COR-L47 (cell line): ENCODE data around the gene KRTAP2-2.
"Not testable (repeated sequence)": the region's sequence is repeated elsewhere in the genome, so short reads cannot be mapped to it uniquely, and the experiment has no call there.

Experiments used
- DNase-seq: peaks from one replicate; lab custom pipeline; 2025; lab: John Stamatoyannopoulos, UW

The KRTAP2-2 gene, protein sequence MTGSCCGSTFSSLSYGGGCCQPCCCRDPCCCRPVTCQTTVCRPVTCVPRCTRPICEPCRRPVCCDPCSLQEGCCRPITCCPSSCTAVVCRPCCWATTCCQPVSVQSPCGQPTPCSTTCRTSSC

GRCh38 chr17:41055130-41055529, at the start of gene KRTAP2-2:
Gene KRTAP2-2 (minus strand): TSS chr17:41055230. CDS start chr17:41055211, 19 bp downstream.
- not testable (repeated sequence) for DNase-seq

DNA sequence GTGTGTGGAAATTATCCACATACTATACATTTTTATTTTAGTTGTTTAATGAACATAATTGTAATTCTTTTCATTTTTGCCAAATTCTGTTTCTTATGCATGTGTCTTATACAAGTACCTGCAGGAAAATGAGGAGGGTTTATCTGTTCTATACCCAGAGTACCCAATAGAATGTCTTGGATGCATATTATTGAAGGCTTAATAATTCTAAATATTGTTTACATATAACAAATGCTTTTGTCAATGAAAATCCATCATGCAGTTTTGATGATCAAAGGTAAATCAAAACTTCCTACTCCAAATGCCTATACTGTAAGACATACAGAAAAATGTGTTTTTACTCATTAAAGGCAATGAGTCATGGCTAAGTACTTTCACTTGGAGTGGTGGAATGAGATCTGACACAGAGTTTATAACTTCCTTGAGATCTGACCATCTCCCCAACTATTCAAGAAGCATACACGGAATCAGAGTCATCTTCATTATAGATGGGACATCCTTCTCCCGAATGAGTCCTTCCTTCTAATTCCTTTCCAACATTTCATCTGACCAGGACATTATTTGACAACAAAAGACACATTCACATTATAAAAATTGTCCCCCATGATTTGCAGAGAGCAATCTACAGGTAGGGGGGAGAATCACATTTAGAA, 49.5 kb upstream of the KRTAP2-2 start:
- DNase-seq: not testable (repeated sequence)

- no peak for DNase-seq
Measured at GRCh38 chr17:41103896-41104295, 48.9 kb upstream of the KRTAP2-2 start.

DNA sequence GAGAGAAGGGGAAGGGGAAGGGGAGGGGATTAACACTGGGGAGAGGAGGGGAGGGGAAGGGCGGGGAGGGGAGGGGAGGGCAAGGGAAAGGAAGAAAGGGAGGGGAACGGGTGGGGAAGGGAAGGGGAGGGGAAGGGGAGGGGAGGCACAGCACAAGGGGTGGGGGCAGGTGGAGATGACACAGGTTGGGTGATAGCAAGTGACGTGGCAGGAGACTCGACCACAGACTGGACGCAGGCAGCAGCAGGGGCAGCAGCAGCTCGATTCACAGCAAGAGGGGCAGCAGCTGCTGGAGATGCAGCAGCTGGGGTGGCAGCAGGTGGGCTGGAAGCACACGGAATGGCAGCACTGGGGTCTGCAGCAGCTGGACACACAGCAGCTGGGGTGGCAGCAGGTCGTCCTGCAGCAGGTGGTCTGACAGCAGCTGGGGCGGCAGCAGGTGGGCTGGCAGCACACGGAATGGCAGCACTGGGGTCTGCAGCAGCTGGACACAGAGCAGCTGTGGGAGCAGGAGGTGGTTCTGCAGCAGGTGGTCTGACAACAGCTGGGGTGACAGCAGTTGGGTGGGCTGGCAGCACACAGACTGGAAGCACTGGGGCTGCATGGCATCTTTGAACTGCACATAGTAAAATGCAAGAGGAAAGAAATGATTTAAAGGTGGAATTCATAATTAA, 46.7 kb upstream of the KRTAP2-2 start, which contains the start of gene KRTAP4-16:
Gene KRTAP4-16 (minus strand): TSS at position 624 of the 674 bp plus-strand sequence. CDS start 0 bp downstream, at position 624.
- no peak for DNase-seq

DNA sequence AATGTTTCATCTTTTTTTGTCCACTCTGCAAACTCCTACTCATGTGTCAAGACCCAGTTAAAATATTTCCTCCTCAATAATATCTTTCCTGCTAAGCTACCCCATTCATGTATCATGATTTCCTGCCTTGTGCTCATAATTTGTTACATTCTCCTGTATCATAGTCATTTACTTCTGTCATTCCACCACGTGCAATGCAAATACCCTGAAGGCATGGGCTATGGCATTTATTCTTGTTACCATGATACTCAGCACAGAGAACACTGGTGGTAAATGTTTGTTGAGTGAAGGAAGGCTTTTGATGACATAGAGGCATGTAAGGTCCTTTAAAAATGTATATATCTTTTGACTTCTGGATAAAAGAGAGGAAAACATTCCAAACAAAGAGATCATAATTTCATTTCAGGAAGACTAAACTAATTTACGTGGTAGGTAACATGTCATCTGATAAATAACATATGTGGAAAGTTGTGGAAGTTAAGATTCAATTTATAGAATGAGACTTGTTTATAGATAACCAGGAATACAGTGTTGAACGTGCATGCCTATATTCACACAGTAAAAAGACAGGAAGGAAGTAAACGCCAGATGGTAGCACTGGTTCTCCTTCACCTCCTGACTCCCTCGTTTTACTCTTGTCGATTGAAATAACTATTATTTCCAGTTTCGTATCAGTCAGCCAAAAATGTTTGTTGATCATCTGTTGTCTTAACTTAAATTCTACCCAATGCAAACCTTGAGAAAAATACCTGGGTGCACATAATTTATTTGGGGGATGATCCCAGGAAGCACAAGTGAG, 44.9 kb upstream of the KRTAP2-2 start:
- not testable (repeated sequence) for DNase-seq

GRCh38 chr17:41098481-41098880, 43.5 kb upstream of the KRTAP2-2 start:
- DNase-seq: no peak

GRCh38 chr17:41098042-41098441, 43.0 kb upstream of the KRTAP2-2 start, which contains the start of gene KRTAP4-8:
Gene KRTAP4-8 (minus strand): TSS chr17:41098142. CDS start chr17:41098084, 58 bp downstream.
- DNase-seq: no peak

GRCh38 chr17:41096055-41096454, 41.0 kb upstream of the KRTAP2-2 start:
- no peak for DNase-seq

- not testable (repeated sequence) for DNase-seq
Measured at GRCh38 chr17:41088760-41089352, 33.8 kb upstream of the KRTAP2-2 start.

DNA sequence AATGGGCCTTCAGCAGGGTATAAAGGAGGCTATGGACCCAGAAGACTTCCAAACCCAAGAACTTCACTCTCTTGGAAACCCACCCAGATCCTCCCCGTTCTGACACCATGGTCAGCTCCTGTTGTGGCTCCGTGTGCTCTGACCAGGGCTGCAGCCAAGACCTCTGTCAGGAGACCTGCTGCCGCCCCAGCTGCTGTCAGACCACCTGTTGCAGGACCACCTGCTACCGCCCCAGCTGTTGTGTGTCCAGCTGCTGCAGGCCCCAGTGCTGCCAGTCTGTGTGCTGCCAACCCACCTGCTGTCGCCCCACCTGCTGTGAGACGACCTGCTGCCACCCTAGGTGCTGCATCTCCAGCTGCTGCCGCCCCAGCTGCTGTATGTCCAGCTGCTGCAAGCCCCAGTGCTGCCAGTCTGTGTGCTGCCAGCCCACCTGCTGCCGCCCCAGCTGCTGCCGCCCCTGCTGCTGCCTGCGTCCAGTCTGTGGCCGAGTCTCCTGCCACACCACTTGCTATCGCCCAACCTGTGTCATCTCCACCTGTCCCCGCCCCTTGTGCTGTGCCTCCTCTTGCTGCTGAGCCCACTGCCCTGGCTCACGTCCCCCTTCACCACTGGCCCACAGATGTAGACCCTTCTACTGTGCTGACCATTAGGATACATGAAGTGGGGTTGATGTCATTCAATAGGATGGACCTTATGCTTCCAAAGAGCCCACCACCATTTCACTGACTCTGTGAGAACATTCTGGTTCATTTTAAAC, 29.2 kb upstream of the KRTAP2-2 start, which contains the start of gene KRTAP4-7:
Gene KRTAP4-7 (plus strand): TSS at position 51 of the 757 bp plus-strand sequence. CDS start 57 bp downstream, at position 108.
- not testable (repeated sequence) for DNase-seq

DNA sequence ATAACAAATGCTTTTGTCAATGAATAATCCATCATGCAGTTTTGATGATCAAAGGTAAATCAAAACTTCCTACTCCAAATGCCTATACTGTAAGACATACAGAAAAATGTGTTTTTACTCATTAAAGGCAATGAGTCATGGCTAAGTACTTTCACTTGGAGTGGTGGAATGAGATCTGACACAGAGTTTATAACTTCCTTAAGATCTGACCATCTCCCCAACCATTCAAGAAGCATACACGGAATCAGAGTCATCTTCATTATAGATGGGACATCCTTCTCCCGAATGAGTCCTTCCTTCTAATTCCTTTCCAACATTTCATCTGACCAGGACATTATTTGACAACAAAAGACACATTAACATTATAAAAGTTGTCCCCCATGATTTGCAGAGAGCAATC, 28.4 kb upstream of the KRTAP2-2 start:
- DNase-seq: not testable (repeated sequence)

DNA sequence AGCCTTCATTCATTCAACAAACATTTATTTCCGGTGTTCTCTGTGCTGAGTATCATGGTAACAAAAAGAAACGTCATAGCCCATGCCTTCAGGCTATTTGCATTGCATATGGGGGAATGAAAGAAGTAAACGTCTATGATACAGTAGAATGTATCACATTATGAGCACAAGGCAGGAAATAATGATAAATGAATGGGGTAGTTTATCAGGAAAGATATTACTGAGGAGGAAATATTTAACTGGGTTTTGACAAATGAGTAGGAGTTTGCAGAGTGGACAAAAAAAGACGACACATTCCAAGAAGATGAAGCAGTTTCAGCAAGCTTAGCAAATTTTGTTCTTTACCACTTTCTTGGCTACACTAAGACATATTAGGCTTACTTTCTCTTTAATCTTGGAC, 27.6 kb upstream of the KRTAP2-2 start:
- DNase-seq: no peak

GRCh38 chr17:41076788-41077187, 21.8 kb upstream of the KRTAP2-2 start:
- DNase-seq: no peak

GRCh38 chr17:41073676-41074075, 18.6 kb upstream of the KRTAP2-2 start:
- no peak for DNase-seq

DNA sequence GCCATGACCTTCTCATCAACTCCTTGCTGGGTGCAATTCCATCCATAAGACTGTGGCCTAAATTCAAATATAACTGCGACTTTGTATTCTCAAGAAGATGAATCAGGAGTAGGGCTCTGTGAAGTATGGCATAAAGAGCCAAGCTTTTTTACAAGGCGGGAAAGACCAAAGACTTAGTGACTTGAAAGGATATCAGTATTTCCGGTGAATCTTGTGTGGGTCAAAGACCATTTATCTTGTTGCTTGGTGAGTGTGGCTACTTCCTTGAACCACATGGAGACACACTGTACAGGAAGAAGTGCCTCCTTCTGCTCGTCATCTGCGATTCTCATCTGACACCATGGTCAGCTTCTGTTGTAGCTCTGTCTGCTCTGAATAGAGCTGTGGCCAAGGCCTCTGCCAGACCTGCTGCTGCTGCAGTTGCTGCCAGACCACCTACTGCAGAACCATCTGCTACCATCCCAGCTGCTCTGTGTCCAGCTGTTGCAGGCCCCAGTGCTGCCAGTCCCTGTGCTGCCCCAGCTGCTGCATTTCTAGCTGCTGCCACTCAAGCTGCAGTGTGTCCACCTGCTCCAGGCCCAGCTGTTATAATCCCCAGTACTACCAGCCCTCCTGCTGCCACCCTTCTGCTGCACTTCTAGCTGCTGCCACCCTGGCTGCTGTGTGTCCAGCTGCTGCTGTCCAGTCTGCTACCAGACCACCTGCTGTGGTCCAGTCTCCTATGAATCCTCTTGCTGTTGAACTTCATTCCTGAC, 16.8 kb upstream of the KRTAP2-2 start:
- no peak for DNase-seq

GRCh38 chr17:41069031-41069430, 14.0 kb upstream of the KRTAP2-2 start:
- no peak for DNase-seq

DNA sequence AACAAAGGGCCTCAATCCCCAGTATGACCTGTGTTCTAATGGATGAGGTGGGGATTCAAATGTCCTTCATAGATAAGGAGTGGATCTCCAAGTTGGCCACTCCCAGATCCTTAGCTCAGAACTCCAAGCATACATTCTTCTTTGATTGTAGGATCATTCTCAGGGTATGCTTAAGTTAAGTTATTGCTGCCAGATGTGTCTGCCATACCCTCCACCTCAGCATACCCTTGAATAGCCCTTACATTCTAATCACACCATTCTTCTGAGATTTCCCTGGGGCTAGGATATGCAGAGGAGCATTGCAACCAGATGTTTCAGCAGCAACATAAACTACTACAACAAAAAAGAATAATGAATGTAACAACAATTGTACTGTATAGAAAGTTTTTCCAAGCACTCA, 12.3 kb upstream of the KRTAP2-2 start:
- no peak for DNase-seq

DNA sequence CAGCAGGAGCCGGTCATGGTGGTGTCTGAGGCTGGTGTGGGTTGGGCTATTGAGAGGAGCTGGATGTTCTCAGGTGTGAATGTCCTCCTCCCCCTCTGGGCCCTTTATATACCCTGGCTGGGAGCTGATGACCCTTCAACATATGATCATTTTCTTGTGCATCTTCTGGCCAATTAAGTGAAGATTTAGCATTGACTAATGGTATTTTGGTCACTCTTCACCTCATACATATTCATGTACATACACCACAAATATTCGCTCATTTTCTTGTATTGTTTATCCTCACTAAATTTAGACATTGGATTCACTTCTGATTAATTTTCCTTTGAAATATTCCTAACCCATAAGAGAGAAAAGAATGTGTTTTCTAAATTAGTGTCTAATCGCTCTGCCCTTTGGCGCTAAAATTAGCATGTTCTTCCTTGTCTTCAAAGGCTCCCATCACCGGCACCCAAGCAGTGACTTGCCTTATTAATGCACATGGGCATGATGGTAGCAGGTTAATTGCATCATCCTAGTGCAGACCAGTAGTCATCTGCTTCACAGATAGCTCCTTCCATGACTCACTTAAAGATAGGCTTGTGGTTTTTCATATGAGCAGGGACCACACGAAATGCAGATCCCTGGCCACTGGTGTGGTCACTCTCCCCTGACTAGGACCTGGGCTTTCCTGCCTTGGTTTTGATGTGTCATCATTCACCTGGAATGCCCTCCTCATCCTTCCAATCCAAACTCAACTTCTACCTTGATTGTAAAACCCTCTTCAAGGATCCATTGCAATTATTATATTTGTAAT, 11.0 kb upstream of the KRTAP2-2 start, which contains the start of gene KRTAP2-4:
Gene KRTAP2-4 (minus strand): TSS at position 51 of the 796 bp plus-strand sequence. CDS start 34 bp downstream, at position 17.
- no peak for DNase-seq

DNA sequence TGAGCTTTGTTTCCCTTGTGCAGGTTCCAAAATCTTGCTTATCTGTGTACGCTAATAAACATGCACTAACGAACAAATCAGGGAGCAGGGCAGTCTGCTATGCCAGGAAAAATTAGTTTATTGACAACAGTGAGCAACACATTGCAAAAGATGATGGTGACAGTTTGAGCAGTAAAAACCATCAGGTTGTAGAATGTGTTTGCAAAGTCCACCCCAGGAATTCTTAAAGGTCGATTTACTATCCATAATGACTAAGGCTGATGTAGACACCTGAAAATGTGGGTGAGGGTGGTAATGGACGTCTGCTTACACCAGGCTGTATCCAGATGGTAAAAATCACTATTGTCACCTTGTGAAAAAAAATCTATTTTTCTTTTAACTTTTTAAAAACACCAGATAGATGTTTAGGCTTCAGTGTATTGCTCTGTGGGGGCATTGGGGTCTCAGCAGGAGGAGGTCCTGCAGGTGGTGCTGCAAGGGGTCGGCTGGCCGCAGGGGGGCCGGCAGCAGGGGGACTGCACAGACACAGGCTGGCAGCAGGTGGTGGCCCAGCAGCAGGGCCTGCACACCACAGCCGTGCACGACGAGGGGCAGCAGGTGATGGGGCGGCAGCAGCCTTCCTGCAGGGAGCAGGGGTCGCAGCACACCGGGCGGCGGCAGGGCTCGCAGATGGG, 10.1 kb upstream of the KRTAP2-2 start:
- DNase-seq: not testable (repeated sequence)
